OCI-LY1 (cell line): ENCODE data around the gene SSX5.
"Not testable (repeated sequence)": the region's sequence is repeated elsewhere in the genome, so short reads cannot be mapped to it uniquely, and the experiment has no call there.

Source experiments
- H2AFZ ChIP-seq: fragments of 200-600 bp; sonication (generic), shearing (Covaris generic); 2 replicates; pipeline ENCODE4 v1.6.0; 2014; ENCODE audit warnings: antibody characterized with exemption, mild to moderate bottlenecking, low read length
- H3F3A ChIP-seq: fragments of 200-600 bp; sonication (generic), shearing (Covaris generic); 2 replicates; pipeline ENCODE4 v1.6.0; 2014; ENCODE audit warnings: mild to moderate bottlenecking, antibody characterized with exemption, low read length, moderate library complexity; ENCODE audit not compliant: insufficient read depth
- H3K27ac ChIP-seq: fragments of 200-600 bp; sonication (generic); 2 replicates; pipeline ENCODE4 v1.5.1; 2014; ENCODE audit warnings: low read length, mixed run types, mild to moderate bottlenecking, low read depth; ENCODE audit not compliant: poor library complexity, severe bottlenecking
- H3K27me3 ChIP-seq: fragments of 200-600 bp; sonication (generic); 2 replicates; pipeline ENCODE4 v1.6.0; 2014; ENCODE audit warnings: antibody characterized with exemption, mild to moderate bottlenecking, low read length, moderate library complexity; ENCODE audit not compliant: insufficient read depth
- H3K36me3 ChIP-seq: fragments of 200-600 bp; sonication (generic); 2 replicates; pipeline ENCODE4 v1.6.1; 2014; ENCODE audit warnings: mild to moderate bottlenecking, antibody characterized with exemption, low read length, moderate library complexity, mixed read lengths; ENCODE audit not compliant: insufficient read depth
- H3K4me1 ChIP-seq: fragments of 200-600 bp; sonication (generic); 2 replicates; pipeline ENCODE4 v1.5.1; 2014; ENCODE audit warnings: mild to moderate bottlenecking, low read length, moderate library complexity; ENCODE audit not compliant: insufficient read depth, severe bottlenecking
- H3K4me2 ChIP-seq: fragments of 200-600 bp; sonication (generic), shearing (Covaris generic); 2 replicates; pipeline ENCODE4 v1.6.1; 2014; ENCODE audit warnings: low read length
- H3K4me3 ChIP-seq: fragments of 200-600 bp; sonication (generic); 2 replicates; pipeline ENCODE4 v1.5.1; 2014; ENCODE audit warnings: low read length, low read depth, mild to moderate bottlenecking, mixed read lengths; ENCODE audit not compliant: poor library complexity, severe bottlenecking
- H3K79me2 ChIP-seq: fragments of 200-600 bp; shearing (Covaris generic); 2 replicates; pipeline ENCODE4 v1.6.1; 2016; ENCODE audit warnings: mixed run types, low read length, mixed read lengths; ENCODE audit not compliant: insufficient read depth
- H3K9ac ChIP-seq: fragments of 200-600 bp; sonication (generic), shearing (Covaris generic); 2 replicates; pipeline ENCODE4 v1.6.1; 2014; ENCODE audit warnings: mild to moderate bottlenecking, low read length, mixed read lengths
- H3K9me2 ChIP-seq: fragments of 200-600 bp; sonication (generic), shearing (Covaris generic); 2 replicates; pipeline ENCODE4 v1.6.1; 2014; ENCODE audit warnings: low read depth, mild to moderate bottlenecking, low read length, mixed read lengths
- H3K9me3 ChIP-seq: fragments of 200-600 bp; shearing (Covaris generic); 2 replicates; pipeline ENCODE4 v1.6.1; 2014; ENCODE audit warnings: low read length, mixed read lengths
- H4K20me1 ChIP-seq: fragments of 200-600 bp; sonication (generic), shearing (Covaris generic); 2 replicates; pipeline ENCODE4 v1.6.0; 2016; ENCODE audit warnings: mild to moderate bottlenecking, low read length; ENCODE audit not compliant: insufficient read depth
- CTCF ChIP-seq: fragments of 200-600 bp; sonication (generic), shearing (Covaris generic); IDR thresholded peaks from 2 replicates; pipeline ENCODE4 v1.5.1; 2017; ENCODE audit warnings: mild to moderate bottlenecking, antibody characterized with exemption, low read length, moderate library complexity, mixed read lengths
- EZH2 ChIP-seq: fragments of 200-600 bp; sonication (generic), shearing (Covaris generic); IDR thresholded peaks from 2 replicates; pipeline ENCODE4 v1.8.0; 2017; ENCODE audit warnings: borderline replicate concordance, mixed run types, mild to moderate bottlenecking, antibody characterized with exemption, low read length, moderate library complexity, mixed read lengths

The SSX5 gene

DNA sequence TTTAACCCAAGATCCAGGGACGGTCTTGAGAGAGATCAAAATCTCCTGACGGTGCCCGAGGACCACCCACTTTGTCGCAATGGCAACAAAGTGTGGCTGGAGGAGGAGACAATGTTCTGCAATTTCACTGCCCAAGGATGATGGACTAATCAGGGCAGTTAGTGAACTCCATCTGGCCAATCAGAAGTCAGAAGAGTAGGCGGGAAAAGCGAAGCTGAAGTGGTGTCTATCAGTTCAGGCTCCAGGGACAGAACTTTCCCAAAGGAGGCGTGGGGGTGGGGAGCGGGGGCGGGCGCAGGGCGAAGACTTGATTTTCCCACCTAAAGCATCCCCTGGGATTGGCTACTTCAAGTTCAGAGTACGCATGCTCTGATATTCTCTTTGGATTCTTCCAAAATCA, 40.6 kb downstream of the SSX5 start:
- H3K4me1 ChIP-seq: no peaks in the 10 kb centered on the region
- no peaks in the 10 kb centered on the region for H4K20me1 ChIP-seq

GRCh38 chrX:48154796-48155195, 41.8 kb downstream of the SSX5 start:
- Histone ChIP-seq H2AFZ (no peak overlapping the region), H3K9ac (no peak overlapping the region), H3K9me2 (no peaks in the 10 kb centered on the region), H3K36me3 (no peaks in the 10 kb centered on the region), H3K4me1 (no peaks in the 10 kb centered on the region), H3K9me3 (no peaks in the 10 kb centered on the region), H3K79me2 (no peaks in the 10 kb centered on the region), H3K4me2 (no peak overlapping the region), H3K27me3 (no peaks in the 10 kb centered on the region), H3F3A (no peaks in the 10 kb centered on the region), H4K20me1 (no peaks in the 10 kb centered on the region), H3K27ac (no peak overlapping the region), H3K4me3 (no peak overlapping the region)
- TF ChIP-seq CTCF: no peak
- no peak for TF ChIP-seq EZH2

More for the DNA sequence above, 40.6 kb downstream of the SSX5 start:
- no peaks in the 10 kb centered on the region for H3K79me2 ChIP-seq
- H3K9me2 ChIP-seq: no peaks in the 10 kb centered on the region
- H3K36me3 ChIP-seq: no peaks in the 10 kb centered on the region
- no peaks in the 10 kb centered on the region for H3F3A ChIP-seq
- H3K27ac ChIP-seq: no peak overlapping the region
- no peak overlapping the region for H3K4me3 ChIP-seq
- no peaks in the 10 kb centered on the region for H3K27me3 ChIP-seq
- no peak overlapping the region for H3K9ac ChIP-seq
- TF ChIP-seq CTCF (no peak), EZH2 (no peak)
- no peaks in the 10 kb centered on the region for H3K9me3 ChIP-seq
- H2AFZ ChIP-seq: no peak overlapping the region
- no peak overlapping the region for H3K4me2 ChIP-seq

GRCh38 chrX:48153769-48154168, 42.8 kb downstream of the SSX5 start:
- Histone ChIP-seq H3K9ac (no peak overlapping the region), H2AFZ (no peak overlapping the region), H3K79me2 (no peaks in the 10 kb centered on the region), H3K4me2 (no peak overlapping the region), H3K9me3 (no peaks in the 10 kb centered on the region), H3K4me3 (no peak overlapping the region), H4K20me1 (no peaks in the 10 kb centered on the region), H3K9me2 (no peaks in the 10 kb centered on the region), H3K27ac (no peak overlapping the region), H3K4me1 (no peaks in the 10 kb centered on the region), H3F3A (no peaks in the 10 kb centered on the region), H3K27me3 (no peaks in the 10 kb centered on the region), H3K36me3 (no peaks in the 10 kb centered on the region)
- TF ChIP-seq CTCF: no peak
- TF ChIP-seq EZH2: no peak

DNA sequence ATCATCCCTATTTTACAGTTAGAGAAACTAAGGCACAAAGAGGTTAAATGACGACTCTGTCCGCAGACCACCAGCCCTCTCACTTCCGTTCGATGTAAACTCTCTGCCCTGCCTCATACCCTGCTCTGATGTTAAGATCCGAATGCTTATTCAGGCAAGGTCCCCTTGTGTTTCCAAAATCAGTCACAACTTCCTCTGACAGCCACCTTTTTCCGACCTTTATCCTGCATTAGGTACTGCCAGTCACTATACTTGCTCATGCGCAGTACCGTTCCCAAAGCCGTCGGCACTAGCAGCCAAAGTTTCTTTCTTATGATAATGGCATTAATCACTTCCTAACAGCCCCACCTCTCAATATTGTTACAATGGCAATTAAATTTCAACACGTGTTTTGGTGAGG, 53.9 kb downstream of the SSX5 start:
- not testable (repeated sequence) for H3K9me2 ChIP-seq, H3K4me2 ChIP-seq, H3K9ac ChIP-seq, H3K79me2 ChIP-seq, H3K36me3 ChIP-seq, H3K9me3 ChIP-seq, H2AFZ ChIP-seq, H4K20me1 ChIP-seq, H3K27ac ChIP-seq, H3K4me1 ChIP-seq, H3K27me3 ChIP-seq, H3K4me3 ChIP-seq, H3F3A ChIP-seq

- not testable (repeated sequence) for H3K36me3 ChIP-seq, H3K9ac ChIP-seq, H2AFZ ChIP-seq, H3K27me3 ChIP-seq, H3K27ac ChIP-seq, H3K79me2 ChIP-seq, H3K9me3 ChIP-seq, H3K4me1 ChIP-seq, H4K20me1 ChIP-seq, H3K4me3 ChIP-seq, H3K4me2 ChIP-seq, H3K9me2 ChIP-seq, H3F3A ChIP-seq
Observed at GRCh38 chrX:48141810-48142508, 54.6 kb downstream of the SSX5 start.
